SK-N-SH treated with all-trans-retinoic acid at 6 μM for 48 hours (cell line): ENCODE data around the gene MAGI3.
"Not testable (repeated sequence)": the region's sequence is repeated elsewhere in the genome, so short reads cannot be mapped to it uniquely, and the experiment has no call there.

Source experiments
- ATAC-seq: fragments of 200-7000 bp; cut with Tn5 transposase; 3 replicates; pipeline ENCODE4 v1.9.1; 2020; ENCODE audit warnings: mild to moderate bottlenecking, moderate library complexity
- ARNTL ChIP-seq: fragments of 450-650 bp; formaldehyde crosslinking; IDR thresholded peaks from 2 replicates; pipeline ENCODE4 v1.5.0; 2020; ENCODE audit warnings: low read depth, mild to moderate bottlenecking, moderate library complexity, borderline replicate concordance
- BACH2 ChIP-seq: fragments of 250-450 bp; sonication (Bioruptor Pico); IDR thresholded peaks from 2 replicates; pipeline ENCODE4 v1.9.0; 2021; ENCODE audit warnings: mild to moderate bottlenecking, borderline replicate concordance
- CREB5 ChIP-seq: fragments of 250-450 bp; sonication (Bioruptor Pico); IDR thresholded peaks from 2 replicates; pipeline ENCODE4 v1.5.1; 2020; ENCODE audit warnings: low read depth, mild to moderate bottlenecking, moderate library complexity
- CSDC2 ChIP-seq: fragments of 250-450 bp; sonication (Bioruptor Pico); IDR thresholded peaks from 2 replicates; pipeline ENCODE4 v1.5.0; 2020; ENCODE audit warnings: mild to moderate bottlenecking, moderate library complexity
- CSRNP3 ChIP-seq: fragments of 250-450 bp; sonication (Bioruptor Pico); IDR thresholded peaks from 2 replicates; pipeline ENCODE4 v1.5.1; 2021; ENCODE audit warnings: mild to moderate bottlenecking, moderate library complexity
- GLIS3 ChIP-seq: fragments of 250-450 bp; sonication (Bioruptor Pico); IDR thresholded peaks from 2 replicates; pipeline ENCODE4 v1.5.0; 2020; ENCODE audit warnings: mild to moderate bottlenecking, moderate library complexity
- ISL1 ChIP-seq: fragments of 250-450 bp; sonication (Bioruptor Pico); IDR thresholded peaks from 2 replicates; pipeline ENCODE4 v2.1.2; 2022; ENCODE audit warnings: mild to moderate bottlenecking, moderate library complexity
- PATZ1 ChIP-seq: fragments of 250-450 bp; sonication (Bioruptor Pico); IDR thresholded peaks from 2 replicates; pipeline ENCODE4 v1.8.0; 2020; ENCODE audit warnings: mild to moderate bottlenecking, moderate library complexity, borderline replicate concordance
- POU6F1 ChIP-seq: fragments of 250-450 bp; sonication (Bioruptor Pico); IDR thresholded peaks from 2 replicates; pipeline ENCODE4 v1.8.0; 2021; ENCODE audit warnings: low read depth, mild to moderate bottlenecking, moderate library complexity, borderline replicate concordance
- RARB ChIP-seq: fragments of 250-450 bp; sonication (Bioruptor Pico); IDR thresholded peaks from 2 replicates; pipeline ENCODE4 v1.8.0; 2021; ENCODE audit warnings: mild to moderate bottlenecking, moderate library complexity
- SNAI2 ChIP-seq: fragments of 250-450 bp; sonication (Bioruptor Pico); IDR thresholded peaks from 2 replicates; pipeline ENCODE4 v1.5.0; 2020; ENCODE audit warnings: mild to moderate bottlenecking, moderate library complexity
- TCF4 ChIP-seq: fragments of 250-450 bp; sonication (Bioruptor Pico); IDR thresholded peaks from 2 replicates; pipeline ENCODE4 v1.8.0; 2021; ENCODE audit warnings: mild to moderate bottlenecking, moderate library complexity, borderline replicate concordance
- TOX ChIP-seq: fragments of 250-450 bp; sonication (Bioruptor Pico); IDR thresholded peaks from 2 replicates; pipeline ENCODE4 v1.8.0; 2021; ENCODE audit warnings: mild to moderate bottlenecking, moderate library complexity, borderline replicate concordance
- ZFP30 ChIP-seq: fragments of 450-650 bp; formaldehyde crosslinking; IDR thresholded peaks from 2 replicates; pipeline ENCODE4 v1.5.0; 2022; ENCODE audit warnings: mild to moderate bottlenecking, moderate library complexity
- ZNF565 ChIP-seq: fragments of 450-650 bp; formaldehyde crosslinking; conservative IDR thresholded peaks from 2 replicates; pipeline ENCODE4 v1.5.0; 2020; ENCODE audit warnings: low read depth, mild to moderate bottlenecking, moderate library complexity
- ZNF70 ChIP-seq: fragments of 450-650 bp; formaldehyde crosslinking; IDR thresholded peaks from 2 replicates; pipeline ENCODE4 v1.5.0; 2020; ENCODE audit warnings: mild to moderate bottlenecking, moderate library complexity
- ZNF8 ChIP-seq: fragments of 450-650 bp; formaldehyde crosslinking; IDR thresholded peaks from 2 replicates; pipeline ENCODE4 v1.5.0; 2020; ENCODE audit warnings: mild to moderate bottlenecking, moderate library complexity

MAGI3 gene

GRCh38 chr1:113567427-113567826, 177.1 kb downstream of the MAGI3 start:
- TF ChIP-seq ISL1 (CRISPR knock-in tag), result no peak
- no peak for TF ChIP-seq TCF4 (CRISPR knock-in tag)
- TF ChIP-seq RARB (CRISPR knock-in tag), result no peak
- TF ChIP-seq ZFP30 (CRISPR knock-in tag), result no peak
- TF ChIP-seq PATZ1, result no peak
- TF ChIP-seq ZNF8 (CRISPR knock-in tag), result no peak
- no peak for TF ChIP-seq ZNF70 (CRISPR knock-in tag)
- no peak for TF ChIP-seq CSRNP3 (CRISPR knock-in tag)
- TF ChIP-seq SNAI2 (CRISPR knock-in tag), result no peak
- no peak for TF ChIP-seq BACH2 (CRISPR knock-in tag)
- no peak for TF ChIP-seq TOX (CRISPR knock-in tag)
- no peak for TF ChIP-seq CREB5 (CRISPR knock-in tag)
- no peak for ATAC-seq

- ATAC-seq, result not testable (repeated sequence)
Measured at GRCh38 chr1:113575744-113576260, 185.5 kb downstream of the MAGI3 start.

GRCh38 chr1:113576271-113576670, 186.0 kb downstream of the MAGI3 start:
- no peak for ATAC-seq
- TF ChIP-seq ZFP30 (CRISPR knock-in tag) (no peak), ISL1 (CRISPR knock-in tag) (no peak), SNAI2 (CRISPR knock-in tag) (no peak), BACH2 (CRISPR knock-in tag) (no peak), ZNF565 (no peak), POU6F1 (CRISPR knock-in tag) (no peak), CSDC2 (CRISPR knock-in tag) (no peak), ARNTL (CRISPR knock-in tag) (no peak), GLIS3 (no peak), CREB5 (CRISPR knock-in tag) (no peak), ZNF8 (CRISPR knock-in tag) (no peak), PATZ1 (no peak), ZNF70 (CRISPR knock-in tag) (no peak), TOX (CRISPR knock-in tag) (no peak)
